ENCODE results near the gene CRADD. TPM values are rescaled to one million over a fixed set of nuclear protein-coding genes. Genes with fewer than 3 reads are reported as not detected.

The CRADD gene
- polyA plus RNA-seq, 1 of the 3 experiments (the other 2 are of a cell fraction): 13.6 TPM

- TF ChIP-seq, protein P1, sequence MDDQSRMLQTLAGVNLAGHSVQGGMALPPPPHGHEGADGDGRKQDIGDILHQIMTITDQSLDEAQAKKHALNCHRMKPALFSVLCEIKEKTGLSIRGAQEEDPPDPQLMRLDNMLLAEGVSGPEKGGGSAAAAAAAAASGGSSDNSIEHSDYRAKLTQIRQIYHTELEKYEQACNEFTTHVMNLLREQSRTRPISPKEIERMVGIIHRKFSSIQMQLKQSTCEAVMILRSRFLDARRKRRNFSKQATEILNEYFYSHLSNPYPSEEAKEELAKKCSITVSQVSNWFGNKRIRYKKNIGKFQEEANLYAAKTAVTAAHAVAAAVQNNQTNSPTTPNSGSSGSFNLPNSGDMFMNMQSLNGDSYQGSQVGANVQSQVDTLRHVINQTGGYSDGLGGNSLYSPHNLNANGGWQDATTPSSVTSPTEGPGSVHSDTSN (IDR thresholded peaks at IDR 0.05): no peak
- no peak for TF ChIP-seq SMC3 (IDR thresholded peaks at IDR 0.05; ENCODE audit: low read depth, low read length)
- TF ChIP-seq TCF12 (IDR thresholded peaks at IDR 0.05): no peak
- TF ChIP-seq EZH2phosphoT487 (IDR thresholded peaks at IDR 0.05; ENCODE audit: borderline replicate concordance, low read depth): no peak
- no peak for TF ChIP-seq GABPA (IDR thresholded peaks at IDR 0.05; ENCODE audit: low read depth)
- no peak for TF ChIP-seq RXRA (IDR thresholded peaks at IDR 0.05; ENCODE audit: borderline replicate concordance, low read depth)
Measured at GRCh38 chr12:93766371-93766770, 89.2 kb downstream of the CRADD start (continued).

DNA sequence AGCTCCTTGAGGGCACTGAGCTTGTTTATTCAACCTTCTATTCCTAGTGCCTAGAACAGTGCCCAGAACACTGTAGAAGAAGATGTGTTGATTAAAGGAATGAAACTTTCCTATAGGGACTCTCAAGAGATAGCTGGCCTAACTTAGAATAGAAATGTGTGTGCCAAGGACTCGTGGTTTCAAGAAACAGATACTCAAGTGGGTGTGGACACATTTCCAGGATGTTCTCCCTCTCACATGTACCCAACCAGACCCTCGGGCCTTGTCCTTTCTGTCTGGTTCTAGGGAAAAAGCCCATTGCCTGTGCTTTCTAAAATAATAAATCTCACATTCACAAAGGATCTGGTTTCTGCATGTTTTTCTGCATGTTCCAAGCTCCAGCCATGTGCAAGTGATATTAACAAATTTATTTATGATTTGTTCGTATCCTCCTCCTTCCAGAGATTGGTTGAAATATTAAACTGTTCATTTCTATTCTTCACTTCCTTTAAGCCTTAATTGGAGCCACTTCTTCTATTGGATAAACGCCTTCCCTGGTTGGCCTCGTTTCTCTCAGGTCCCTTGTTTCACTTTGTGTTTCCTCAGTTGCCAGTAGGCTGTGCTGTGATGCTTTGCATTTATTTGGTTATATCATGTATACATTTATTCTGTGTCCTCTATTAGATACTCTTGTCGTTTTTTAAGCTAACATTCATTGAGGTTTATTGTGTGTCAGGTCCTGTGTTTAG lies 89.8 kb downstream of the CRADD start:
- Histone ChIP-seq H3K4me1 (ENCODE audit: control insufficient read depth in 1 of 2, insufficient read depth in 2 of 2, low read depth in 1 of 2, low read length in 1 of 2) (peaks cover 0 to 21% of the 10 kb centered on the region in 2 experiments; a peak in 3 of 4 replicates), H3K9me2 (no peaks in the 10 kb centered on the region), H3K9me3 (no peaks in the 10 kb centered on the region), H3K4me2 (peak overlapping the region; percentile 59; the same call in 1 of the 2 replicates), H4K20me1 (ENCODE audit: insufficient read depth) (no peaks in the 10 kb centered on the region), H3K27me3 (ENCODE audit: insufficient read depth) (no peaks in the 10 kb centered on the region), H3K9ac (no peak overlapping the region), H3F3A (replicated peaks; ENCODE audit: insufficient read depth) (peaks cover 12% of the 10 kb centered on the region), H2AFZ (ENCODE audit: low read depth) (peak overlapping the region; percentile 44; the same call in 1 of the 2 replicates), H3K79me2 (ENCODE audit: insufficient read depth) (no peaks in the 10 kb centered on the region), H3K4me3 (ENCODE audit: low read depth in 2 of 2, low read length in 1 of 2) (no peak overlapping the region), H3K36me3 (replicated peaks in 1 of 2; ENCODE audit: control insufficient read depth in 1 of 2, insufficient read depth in 2 of 2, low read length in 1 of 2) (no peaks in the 10 kb centered on the region), H3K27ac (ENCODE audit: low read depth in 2 of 2, low read length in 1 of 2) (peak overlapping the region in 1 of 2 experiments; percentile 52; a peak in 2 of 4 replicates)
- POLR2A ChIA-PET: interaction anchor here (0.6 kb wide), 1 partner anchor 119 kb away, joined by 3 read pairs; no protein-coding TSS in a partner anchor
- 37% methylated on average over 6 of the region's 6 CpGs for WGBS (ENCODE audit: low lambda C conversion rate)
- TF ChIP-seq MXI1 (IDR thresholded peaks at IDR 0.05; ENCODE audit: low read depth, low read length): peak; percentile 34; the same call in 1 of the 2 replicates
- TF ChIP-seq RXRA (IDR thresholded peaks at IDR 0.05; ENCODE audit: borderline replicate concordance, low read depth): 0 out of 2 replicates have a peak, but pooled peaks have one; percentile 27
- peak; percentile 72 for TF ChIP-seq SMC3 (IDR thresholded peaks at IDR 0.05; ENCODE audit: low read depth, low read length)
- peak; percentile 76 for TF ChIP-seq CTCF (IDR thresholded peaks at IDR 0.05)
- TF ChIP-seq RAD21 (IDR thresholded peaks at IDR 0.05; ENCODE audit: low read length): peak; percentile 87
- no peak for TF ChIP-seq JUND (IDR thresholded peaks at IDR 0.05)
- CTCF ChIA-PET: interaction anchor here (0.6 to 7.8 kb wide), 30 partner anchors 14 to 345 kb away, joined by 3 to 128 read pairs (median 4); partner anchors contain the start of gene SOCS2
- peak; percentile 41 for DNase-seq

DNA sequence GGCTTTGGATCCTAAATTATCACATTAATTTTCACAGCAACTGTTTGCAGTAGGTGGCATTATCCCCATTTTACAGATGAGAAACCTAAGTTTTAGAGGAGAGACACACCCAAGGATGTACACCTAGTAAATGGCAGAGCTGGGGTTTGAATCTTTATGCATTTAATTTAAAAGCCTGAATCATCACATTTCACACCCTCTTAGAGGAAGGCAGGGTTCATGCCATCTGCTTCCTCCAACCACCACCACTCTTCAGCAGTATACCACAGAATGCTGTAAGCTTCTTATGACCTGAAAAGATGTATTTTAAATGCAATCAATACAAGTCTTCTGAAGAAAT lies 90.3 kb downstream of the CRADD start:
- Histone ChIP-seq H3K4me2 (peak overlapping the region; percentile 59; the same call in 1 of the 2 replicates), H3F3A (replicated peaks; ENCODE audit: insufficient read depth) (peaks cover 12% of the 10 kb centered on the region), H3K9me2 (no peaks in the 10 kb centered on the region), H3K4me3 (ENCODE audit: low read depth in 2 of 2, low read length in 1 of 2) (no peak overlapping the region), H3K36me3 (replicated peaks in 1 of 2; ENCODE audit: control insufficient read depth in 1 of 2, insufficient read depth in 2 of 2, low read length in 1 of 2) (no peaks in the 10 kb centered on the region), H3K9ac (no peak overlapping the region), H2AFZ (ENCODE audit: low read depth) (peak overlapping the region; percentile 44; the same call in 1 of the 2 replicates), H3K4me1 (ENCODE audit: control insufficient read depth in 1 of 2, insufficient read depth in 2 of 2, low read depth in 1 of 2, low read length in 1 of 2) (peaks cover 0 to 21% of the 10 kb centered on the region in 2 experiments; a peak in 3 of 4 replicates), H3K27ac (ENCODE audit: low read depth in 2 of 2, low read length in 1 of 2) (peak overlapping the region in 1 of 2 experiments; percentile 52; a peak in 2 of 4 replicates), H3K9me3 (no peaks in the 10 kb centered on the region), H3K79me2 (ENCODE audit: insufficient read depth) (no peaks in the 10 kb centered on the region), H4K20me1 (ENCODE audit: insufficient read depth) (no peaks in the 10 kb centered on the region), H3K27me3 (ENCODE audit: insufficient read depth) (no peaks in the 10 kb centered on the region)
- TF ChIP-seq NRF1 (IDR thresholded peaks at IDR 0.05; ENCODE audit: low read depth, low read length) (no peak), EZH2phosphoT487 (IDR thresholded peaks at IDR 0.05; ENCODE audit: borderline replicate concordance, low read depth) (no peak), FOSL2 (IDR thresholded peaks at IDR 0.05; ENCODE audit: borderline replicate concordance, low read depth) (no peak), MEF2A (IDR thresholded peaks at IDR 0.05; ENCODE audit: borderline replicate concordance, low read depth) (no peak), MXI1 (IDR thresholded peaks at IDR 0.05; ENCODE audit: low read depth, low read length) (no peak), GATA2 (CRISPR knock-in tag; IDR thresholded peaks at IDR 0.05) (no peak), TAF1 (IDR thresholded peaks at IDR 0.05; ENCODE audit: borderline replicate concordance, low read depth, low read length) (no peak), YY1 (IDR thresholded peaks at IDR 0.05; ENCODE audit: low read depth) (no peak), RCOR1 (IDR thresholded peaks at IDR 0.05; ENCODE audit: low read length) (no peak), RXRA (IDR thresholded peaks at IDR 0.05; ENCODE audit: borderline replicate concordance, low read depth) (no peak), FOXJ3 (CRISPR knock-in tag; IDR thresholded peaks at IDR 0.05) (no peak), EP300 (IDR thresholded peaks at IDR 0.05; ENCODE audit: borderline replicate concordance in 1 of 2, low read depth in 1 of 2, low read length in 1 of 2) (no peak), NFIC (IDR thresholded peaks at IDR 0.05; ENCODE audit: borderline replicate concordance) (no peak)
- ChIA-PET CTCF (interaction anchor here (0.6 to 7.8 kb wide), 26 partner anchors 14 to 338 kb away, joined by 3 to 128 read pairs (median 5); partner anchors contain the start of gene SOCS2), POLR2A (no interaction called here)
- DNase-seq: no peak
